PC-9 (cell line): ENCODE measurements around the gene CACNA1G. TPM values are rescaled to one million over a fixed set of nuclear protein-coding genes. Genes with fewer than 3 reads are reported as not detected.

Experiments
- BruUV-seq: library from RNA; stranded (reverse); fragments of 400-500 nt; replicated peaks from 2 replicates; lab custom pipeline; 2021; lab: Mats Ljungman, UMichigan
- CTCF ChIA-PET: fragments of 300-600 bp; sonication (Branson Sonifier 250); formaldehyde crosslinking; loops from one replicate; lab custom pipeline; 2022; ENCODE audit warnings: antibody characterized with exemption; lab: Charles Lee
- POLR2A ChIA-PET: fragments of 300-600 bp; sonication (Branson Sonifier 250); formaldehyde crosslinking; loops from one replicate; lab custom pipeline; 2022; ENCODE audit warnings: antibody characterized with exemption; ENCODE audit not compliant: unreplicated experiment; lab: Charles Lee
- DNase-seq, 2 experiments: peaks; one replicate each; pipeline versions ENCODE4 v3.0.0 to v3.0.0-alpha.2; 2015 to 2022; ENCODE audit warnings: mixed read lengths in 1 of 2
- H2AFZ ChIP-seq: fragments of 200-600 bp; sonication (generic); 2 replicates; pipeline ENCODE4 v1.8.1; 2017; ENCODE audit warnings: antibody characterized with exemption
- H3F3A ChIP-seq: fragments of 200-600 bp; sonication (generic); 2 replicates; pipeline ENCODE4 v1.8.1; 2017; ENCODE audit warnings: antibody characterized with exemption, mild to moderate bottlenecking, low read depth; ENCODE audit not compliant: insufficient read depth
- H3K27ac ChIP-seq: fragments of 200-600 bp; sonication (generic); 2 replicates; pipeline ENCODE4 v1.6.1; 2016; ENCODE audit warnings: mixed run types
- H3K27me3 ChIP-seq: fragments of 200-600 bp; sonication (generic); 2 replicates; pipeline ENCODE4 v1.6.1; 2016; ENCODE audit warnings: low read depth, mixed run types; ENCODE audit not compliant: insufficient read depth
- H3K36me3 ChIP-seq: fragments of 200-600 bp; sonication (generic); 2 replicates; pipeline ENCODE4 v1.6.1; 2016; ENCODE audit warnings: low read depth, mixed run types
- H3K4me1 ChIP-seq: fragments of 200-600 bp; sonication (generic); replicated peaks from 2 replicates; pipeline ENCODE4 v1.6.1; 2016; ENCODE audit warnings: mixed run types; ENCODE audit not compliant: insufficient read depth
- H3K4me2 ChIP-seq: fragments of 200-600 bp; sonication (generic); 2 replicates; pipeline ENCODE4 v1.6.1; 2017; ENCODE audit warnings: mixed run types
- H3K4me3 ChIP-seq: fragments of 200-600 bp; sonication (generic); 2 replicates; pipeline ENCODE4 v1.6.1; 2016; ENCODE audit warnings: mixed run types
- H3K79me2 ChIP-seq: fragments of 200-600 bp; sonication (generic); 2 replicates; pipeline ENCODE4 v1.6.1; 2017; ENCODE audit warnings: low read depth, mixed run types
- H3K9me2 ChIP-seq: fragments of 200-600 bp; sonication (generic); 2 replicates; pipeline ENCODE4 v1.8.1; 2017; ENCODE audit warnings: mild to moderate bottlenecking; ENCODE audit not compliant: insufficient read depth
- H3K9me3 ChIP-seq: fragments of 200-600 bp; sonication (generic); 2 replicates; pipeline ENCODE4 v1.8.1; 2016; ENCODE audit warnings: low read depth; ENCODE audit not compliant: insufficient read depth
- H4K20me1 ChIP-seq: fragments of 200-600 bp; sonication (generic); 2 replicates; pipeline ENCODE4 v1.8.1; 2017; ENCODE audit not compliant: insufficient read depth
- EZH2 ChIP-seq: fragments of 200-600 bp; sonication (generic); IDR thresholded peaks from 2 replicates; pipeline ENCODE4 v1.8.0; 2017; ENCODE audit warnings: antibody characterized with exemption, low read depth
- intact Hi-C: fragments of 100-400 bp; cut with micrococcal nuclease; formaldehyde crosslinking; loops from one replicate; pipeline ENCODE4 v1.10.0; 2022; ENCODE audit not compliant: unreplicated experiment
- total RNA-seq: library from RNA; stranded (reverse); gene quantifications from 2 replicates; pipeline ENCODE4 v1.2.3, GENCODE V29; 2021
- TF ChIP-seq, protein P1 (sequence below): fragments of 200-600 bp; sonication (generic); conservative IDR thresholded peaks from 2 replicates; pipeline ENCODE4 v1.6.1; 2017; ENCODE audit warnings: mixed run types, antibody characterized with exemption, mild to moderate bottlenecking, moderate library complexity

CACNA1G gene
- total RNA-seq, 1 experiment from 2014 or later: 0.46 TPM

DNA sequence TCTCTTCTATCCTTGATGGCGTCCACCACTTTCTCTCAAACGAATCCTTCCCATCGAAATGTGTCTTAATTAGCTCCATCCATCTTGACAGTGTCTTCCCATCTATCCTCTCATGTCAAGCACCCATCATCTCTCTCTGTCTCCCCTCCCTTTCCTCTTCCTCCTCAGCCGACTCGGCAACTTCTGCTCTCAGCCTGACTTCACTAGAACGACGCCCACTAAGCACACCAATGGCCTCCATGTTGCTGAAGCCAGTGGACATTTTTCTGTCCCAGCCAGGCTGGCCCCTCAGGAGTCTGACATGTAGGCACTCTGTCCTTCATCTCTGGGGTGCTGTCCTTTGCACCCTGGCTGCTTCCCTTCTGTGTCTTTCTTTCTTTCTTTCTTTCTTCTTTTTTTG is 16.0 kb upstream of the CACNA1G start:
- CTCF ChIA-PET: no interaction called here
- intact Hi-C loops: loop anchor here (10.0 kb wide), 1 partner anchor 410 kb away; no protein-coding TSS in a partner anchor

DNA sequence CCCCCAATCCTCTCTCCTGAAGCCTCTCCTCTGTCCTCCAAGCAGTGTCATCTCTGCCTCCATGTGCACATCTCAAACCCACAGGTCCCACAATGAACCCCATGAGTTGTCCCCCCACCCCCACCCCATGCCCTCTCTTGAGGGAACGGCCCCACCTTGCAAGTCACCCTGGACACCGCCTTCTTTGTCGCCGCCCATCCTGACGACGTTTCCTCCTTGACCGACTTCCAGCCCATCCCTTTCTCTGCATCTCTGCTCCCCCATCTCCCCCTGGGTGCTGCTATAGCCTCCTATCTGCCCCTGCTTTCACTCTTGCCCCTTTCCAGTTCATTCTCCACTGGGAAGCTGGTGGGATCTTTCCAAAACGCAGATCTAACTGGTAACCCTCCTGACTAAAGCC is 15.2 kb upstream of the CACNA1G start:
- TF ChIP-seq, protein P1, sequence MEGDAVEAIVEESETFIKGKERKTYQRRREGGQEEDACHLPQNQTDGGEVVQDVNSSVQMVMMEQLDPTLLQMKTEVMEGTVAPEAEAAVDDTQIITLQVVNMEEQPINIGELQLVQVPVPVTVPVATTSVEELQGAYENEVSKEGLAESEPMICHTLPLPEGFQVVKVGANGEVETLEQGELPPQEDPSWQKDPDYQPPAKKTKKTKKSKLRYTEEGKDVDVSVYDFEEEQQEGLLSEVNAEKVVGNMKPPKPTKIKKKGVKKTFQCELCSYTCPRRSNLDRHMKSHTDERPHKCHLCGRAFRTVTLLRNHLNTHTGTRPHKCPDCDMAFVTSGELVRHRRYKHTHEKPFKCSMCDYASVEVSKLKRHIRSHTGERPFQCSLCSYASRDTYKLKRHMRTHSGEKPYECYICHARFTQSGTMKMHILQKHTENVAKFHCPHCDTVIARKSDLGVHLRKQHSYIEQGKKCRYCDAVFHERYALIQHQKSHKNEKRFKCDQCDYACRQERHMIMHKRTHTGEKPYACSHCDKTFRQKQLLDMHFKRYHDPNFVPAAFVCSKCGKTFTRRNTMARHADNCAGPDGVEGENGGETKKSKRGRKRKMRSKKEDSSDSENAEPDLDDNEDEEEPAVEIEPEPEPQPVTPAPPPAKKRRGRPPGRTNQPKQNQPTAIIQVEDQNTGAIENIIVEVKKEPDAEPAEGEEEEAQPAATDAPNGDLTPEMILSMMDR: no peak
- TF ChIP-seq EZH2: no peak
- Histone ChIP-seq H3K9me2 (no peaks in the 10 kb centered on the region), H3K79me2 (no peaks in the 10 kb centered on the region), H3K9me3 (no peaks in the 10 kb centered on the region), H3K4me1 (peaks cover 17% of the 10 kb centered on the region), H4K20me1 (no peaks in the 10 kb centered on the region), H3K27ac (no peak overlapping the region), H3K4me3 (no peak overlapping the region), H3K27me3 (no peaks in the 10 kb centered on the region), H2AFZ (no peak overlapping the region), H3K4me2 (no peak overlapping the region), H3K36me3 (no peaks in the 10 kb centered on the region), H3F3A (peaks cover 12% of the 10 kb centered on the region; the same call in 1 of the 2 replicates)
- intact Hi-C loops: loop anchor here (5.0 to 10.0 kb wide), 2 partner anchors 237 to 409 kb away; no protein-coding TSS in a partner anchor
- CTCF ChIA-PET: no interaction called here
- no TSS peak for BruUV-seq
- POLR2A ChIA-PET: interaction anchor here (0.6 kb wide), 1 partner anchor 210 kb away, joined by 4 read pairs; no protein-coding TSS in a partner anchor
- no peak for DNase-seq

More for the DNA sequence above, 16.0 kb upstream of the CACNA1G start:
- no peaks in the 10 kb centered on the region for H3K9me2 ChIP-seq
- no peaks in the 10 kb centered on the region for H3K27me3 ChIP-seq
- no peak overlapping the region for H3K4me3 ChIP-seq
- POLR2A ChIA-PET: no interaction called here
- no peak overlapping the region for H3K4me2 ChIP-seq
- no peaks in the 10 kb centered on the region for H3K9me3 ChIP-seq
- no peaks in the 10 kb centered on the region for H3K79me2 ChIP-seq
- no peaks in the 10 kb centered on the region; the same call in 1 of the 2 replicates for H4K20me1 ChIP-seq
- H3K27ac ChIP-seq: no peak overlapping the region
- peaks cover 16% of the 10 kb centered on the region; the same call in 1 of the 2 replicates for H3F3A ChIP-seq
- BruUV-seq: no TSS peak
- H3K4me1 ChIP-seq: peaks cover 17% of the 10 kb centered on the region
- no peak for DNase-seq
- no peak for TF ChIP-seq EZH2
- TF ChIP-seq, protein P1: no peak
- H3K36me3 ChIP-seq: no peaks in the 10 kb centered on the region
- H2AFZ ChIP-seq: no peak overlapping the region

DNA sequence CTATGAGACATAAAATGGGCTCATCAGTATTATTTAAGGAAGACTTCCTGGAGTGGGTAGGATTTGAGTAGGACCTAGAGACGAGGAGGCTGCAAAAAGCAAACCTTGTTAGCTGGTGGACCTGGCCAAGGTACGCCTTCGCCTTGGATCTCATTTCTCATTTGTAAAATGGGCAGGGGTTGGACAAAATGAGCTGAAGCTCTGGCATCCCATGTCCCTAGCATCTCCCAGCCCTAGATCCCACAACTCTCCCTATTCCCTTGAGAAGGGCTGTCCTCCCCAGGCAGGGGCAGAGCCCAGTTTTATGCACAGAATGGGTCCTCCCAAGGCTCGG is 13.8 kb upstream of the CACNA1G start:
- H3K36me3 ChIP-seq: no peaks in the 10 kb centered on the region
- H3K79me2 ChIP-seq: no peaks in the 10 kb centered on the region
- intact Hi-C loops: loop anchor here (1.0 to 10.0 kb wide), 7 partner anchors 64 to 607 kb away; partner anchors contain the start of gene NME1
- ChIA-PET CTCF (interaction anchor here (0.6 kb wide), 1 partner anchor 152 kb away, joined by 4 read pairs; no protein-coding TSS in a partner anchor), POLR2A (no interaction called here)
- peak overlapping the region; percentile 68; the same call in 1 of the 2 replicates for H3K4me3 ChIP-seq
- H3K27me3 ChIP-seq: no peaks in the 10 kb centered on the region
- DNase-seq: no peak
- peaks cover 17% of the 10 kb centered on the region for H3K4me1 ChIP-seq
- no peak overlapping the region for H2AFZ ChIP-seq
- H4K20me1 ChIP-seq: no peaks in the 10 kb centered on the region
- no peaks in the 10 kb centered on the region for H3K9me3 ChIP-seq
- peak overlapping the region; percentile 96 for H3K4me2 ChIP-seq
- peaks cover 8% of the 10 kb centered on the region; the same call in 1 of the 2 replicates for H3F3A ChIP-seq
- BruUV-seq: no TSS peak
- no peaks in the 10 kb centered on the region for H3K9me2 ChIP-seq
- TF ChIP-seq EZH2: no peak
- TF ChIP-seq, protein P1: no peak
- H3K27ac ChIP-seq: no peak overlapping the region
